ENCODE data around the gene MBIP.
"Not testable (repeated sequence)": the region's sequence is repeated elsewhere in the genome, so short reads cannot be mapped to it uniquely, and the experiment has no call there.

Gene MBIP, protein sequence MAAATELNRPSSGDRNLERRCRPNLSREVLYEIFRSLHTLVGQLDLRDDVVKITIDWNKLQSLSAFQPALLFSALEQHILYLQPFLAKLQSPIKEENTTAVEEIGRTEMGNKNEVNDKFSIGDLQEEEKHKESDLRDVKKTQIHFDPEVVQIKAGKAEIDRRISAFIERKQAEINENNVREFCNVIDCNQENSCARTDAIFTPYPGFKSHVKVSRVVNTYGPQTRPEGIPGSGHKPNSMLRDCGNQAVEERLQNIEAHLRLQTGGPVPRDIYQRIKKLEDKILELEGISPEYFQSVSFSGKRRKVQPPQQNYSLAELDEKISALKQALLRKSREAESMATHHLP

DNA sequence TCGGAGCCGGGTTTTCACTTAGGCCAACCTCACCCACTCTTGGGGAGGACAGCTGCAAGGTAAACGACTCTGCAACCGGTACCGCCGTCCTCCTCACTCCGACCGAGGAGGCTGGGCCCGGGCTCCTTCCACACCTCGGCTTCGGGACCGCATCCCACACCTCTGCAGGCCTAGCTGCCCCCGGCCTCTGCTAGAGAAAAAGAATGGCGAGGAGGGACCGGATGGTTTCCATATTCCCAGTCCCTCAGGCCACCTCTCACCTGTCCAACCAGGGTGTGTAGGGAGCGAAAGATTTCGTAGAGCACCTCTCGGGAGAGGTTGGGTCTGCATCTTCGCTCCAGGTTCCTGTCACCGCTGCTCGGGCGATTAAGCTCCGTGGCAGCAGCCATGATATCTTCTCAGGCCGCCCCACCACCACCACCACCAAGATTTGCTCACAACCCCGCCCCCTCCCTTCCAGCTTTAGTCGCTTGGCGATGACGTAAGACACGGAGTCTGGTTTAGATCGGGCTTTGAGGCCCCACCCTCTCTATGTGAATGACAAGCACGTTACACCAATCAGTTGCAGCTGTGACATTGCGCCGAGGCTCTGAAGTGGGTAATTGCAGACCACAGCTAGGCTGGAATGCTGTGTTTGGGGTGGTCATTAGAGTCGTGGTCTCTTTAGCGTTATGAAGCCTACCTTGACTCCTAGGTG is at the start of gene MBIP:
Gene MBIP (minus strand): TSS at position 438 of the 697 bp plus-strand sequence. CDS start 49 bp downstream, at position 389.
- intact Hi-C loops (cut with DNase I) = no loop called here
- DNase-seq = peak; percentile 83 to 96 (median 88)

DNA sequence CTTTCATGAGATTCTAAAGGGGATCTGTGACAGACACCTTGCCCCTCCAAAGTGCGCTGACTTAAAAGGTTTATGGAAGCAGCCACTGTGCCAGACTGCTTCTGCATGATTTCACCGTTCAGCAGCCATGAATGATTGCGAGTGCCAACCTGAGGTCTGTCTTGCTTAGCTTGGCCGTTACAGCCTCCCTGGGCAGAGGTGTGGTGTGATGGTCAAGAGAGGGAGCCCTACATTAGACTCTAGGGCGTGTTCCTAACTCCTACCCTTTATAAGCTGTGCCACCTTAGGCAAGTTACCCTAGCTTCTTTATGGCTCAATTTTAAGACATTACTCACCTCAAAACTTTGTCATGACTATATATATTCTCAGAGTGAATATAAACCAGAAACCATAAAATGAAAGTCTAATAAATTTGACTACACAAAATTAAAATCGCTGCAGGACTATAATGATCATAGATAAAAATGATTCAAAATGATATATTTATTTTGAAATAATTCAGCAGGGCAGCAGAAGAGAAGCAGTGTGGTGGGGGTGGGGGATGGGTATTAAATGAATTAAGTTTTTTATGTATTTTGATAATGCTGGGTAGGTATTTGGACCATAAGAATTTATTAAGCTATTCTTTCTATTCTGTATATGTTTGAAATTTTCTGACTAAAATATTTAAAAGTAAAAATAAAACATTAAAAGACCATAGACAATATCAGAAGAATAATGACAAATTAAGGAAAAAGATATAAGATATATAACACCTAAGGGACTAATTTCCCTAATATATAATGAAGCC is 47.7 kb upstream of the MBIP start:
- intact Hi-C loops (cut with DNase I) = no loop called here
- peak in 1 of 10 donors; percentile 39 for DNase-seq

DNA sequence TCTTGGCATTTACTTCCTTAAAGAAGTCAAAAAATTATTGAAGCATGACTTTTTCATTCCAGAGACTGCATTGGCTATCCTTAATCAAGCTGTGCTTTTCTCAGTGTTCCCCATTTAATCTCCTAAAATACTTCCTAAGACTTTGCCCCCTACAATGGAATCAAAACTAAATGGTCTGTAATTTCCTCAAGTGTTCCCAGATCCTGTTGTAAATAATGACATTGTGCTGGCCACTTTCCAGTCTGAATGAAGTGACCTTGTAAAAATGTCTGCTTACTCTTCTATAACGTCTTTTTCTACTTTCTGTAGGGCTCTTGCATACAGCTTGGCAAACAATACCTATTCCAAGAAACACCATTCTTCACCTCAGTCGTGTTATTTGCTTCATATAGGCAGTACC is 45.3 kb upstream of the MBIP start:
- no peak for DNase-seq
- intact Hi-C loops (cut with DNase I) = no loop called here

DNA sequence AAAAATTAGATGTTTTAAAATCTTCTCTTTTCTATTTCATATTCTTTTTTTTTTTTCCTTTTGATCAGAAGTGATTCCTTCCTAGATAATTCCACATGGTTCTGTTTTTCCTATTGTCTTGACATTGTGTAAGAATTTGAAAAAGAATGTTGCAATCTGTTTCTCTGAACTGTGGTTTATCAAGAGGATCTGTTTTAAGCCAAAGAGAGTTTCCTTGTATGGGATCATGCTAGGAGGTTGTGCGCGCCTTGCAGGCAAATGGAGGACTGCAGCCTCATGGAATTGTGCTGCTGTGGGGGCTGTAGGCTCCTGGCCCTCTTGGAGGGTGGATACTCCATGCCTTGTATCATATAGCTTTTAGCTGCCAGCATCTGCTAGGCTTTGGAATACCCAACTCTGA is 43.3 kb upstream of the MBIP start:
- DNase-seq = no peak
- intact Hi-C loops (cut with DNase I) = no loop called here

DNA sequence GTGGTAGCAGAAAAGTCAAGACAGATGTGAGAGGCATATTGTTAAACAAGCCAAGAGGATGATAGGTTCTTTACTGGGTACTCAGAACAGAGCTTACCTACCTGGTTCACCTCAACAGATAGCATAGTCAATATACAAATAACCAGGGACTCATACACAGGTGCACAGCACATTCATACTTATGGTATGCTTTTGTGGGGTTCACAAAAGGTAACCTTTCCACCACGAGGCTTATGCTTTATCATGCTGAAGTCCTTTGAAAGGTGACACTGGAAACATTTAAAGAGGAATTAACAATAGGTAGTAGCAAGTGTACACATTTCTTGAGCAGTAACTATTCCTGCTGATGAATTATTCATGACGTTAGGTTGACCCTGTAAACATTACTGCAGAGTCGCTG is 42.2 kb upstream of the MBIP start:
- intact Hi-C loops (cut with DNase I) = no loop called here

DNA sequence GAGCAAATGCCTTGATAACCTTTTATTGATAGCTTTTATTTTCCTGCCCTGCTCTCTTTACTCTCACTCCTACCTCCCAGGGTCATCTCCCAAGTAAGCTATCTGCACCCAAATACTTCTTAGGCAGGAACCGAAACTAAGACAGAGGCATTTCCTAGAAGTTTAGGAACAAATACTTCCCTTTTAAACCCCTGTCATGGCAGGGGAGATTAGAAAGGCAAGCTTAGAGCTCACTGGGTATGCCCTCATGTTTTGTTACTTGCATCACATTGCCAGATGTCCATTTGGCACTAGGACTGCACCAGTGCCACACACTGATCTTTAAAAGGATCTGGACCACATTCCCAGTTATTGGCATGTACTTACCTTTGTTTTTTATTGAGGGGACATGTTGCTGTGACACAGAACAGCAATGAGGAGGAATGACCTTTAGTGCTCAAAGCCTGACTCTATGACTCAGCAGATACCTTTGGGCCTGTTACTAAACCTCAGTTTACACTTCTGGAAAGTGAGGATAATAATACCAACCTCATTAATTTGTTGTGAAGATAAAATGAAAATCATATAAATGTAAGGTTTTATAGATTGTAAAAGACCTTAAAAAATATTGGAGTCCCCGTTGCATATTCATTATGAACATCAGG is 40.9 kb upstream of the MBIP start:
- DNase-seq = no peak
- intact Hi-C loops (cut with DNase I) = no loop called here

More for the DNA sequence above, 42.2 kb upstream of the MBIP start:
- no peak for DNase-seq

DNA sequence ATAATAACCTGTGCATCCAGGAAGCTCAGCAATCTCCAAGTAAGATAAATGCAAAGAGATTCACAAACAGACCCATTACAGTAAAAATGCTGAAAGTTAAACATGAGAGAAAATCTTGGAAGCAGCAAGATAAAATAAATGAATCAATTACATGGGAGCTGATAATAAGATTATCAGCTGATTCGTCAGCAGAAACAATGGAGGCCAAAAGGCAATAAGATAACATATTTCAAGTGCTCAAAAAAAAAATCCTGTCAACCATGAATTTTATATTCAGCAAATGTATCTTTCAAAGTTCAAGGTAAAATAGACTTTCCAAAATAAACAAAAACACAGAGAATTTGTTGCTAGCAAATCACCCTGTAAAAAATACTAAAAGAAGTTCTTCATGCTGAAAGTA is 36.4 kb upstream of the MBIP start:
- no peak for DNase-seq
- intact Hi-C loops (cut with DNase I) = no loop called here

DNA sequence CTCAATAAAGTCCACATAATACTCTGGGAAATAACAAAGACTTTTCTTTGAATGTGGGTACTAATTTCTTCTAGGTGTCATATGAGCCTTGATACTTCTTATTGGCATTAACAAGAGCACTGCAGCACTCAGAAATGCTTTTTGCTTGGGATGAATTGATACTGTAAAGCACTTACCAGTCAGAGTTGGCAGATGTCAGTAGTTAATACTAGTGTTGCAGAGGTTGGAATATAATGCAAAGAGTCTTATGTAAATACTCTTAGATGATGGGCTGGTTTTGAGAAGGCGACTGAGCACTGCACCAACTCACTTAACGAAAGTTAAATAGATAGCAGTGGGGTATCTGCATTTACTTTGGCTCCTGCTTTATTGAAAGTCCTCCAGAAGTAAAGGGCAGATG is 25.6 kb upstream of the MBIP start:
- intact Hi-C loops (cut with DNase I) = no loop called here
- no peak for DNase-seq

DNA sequence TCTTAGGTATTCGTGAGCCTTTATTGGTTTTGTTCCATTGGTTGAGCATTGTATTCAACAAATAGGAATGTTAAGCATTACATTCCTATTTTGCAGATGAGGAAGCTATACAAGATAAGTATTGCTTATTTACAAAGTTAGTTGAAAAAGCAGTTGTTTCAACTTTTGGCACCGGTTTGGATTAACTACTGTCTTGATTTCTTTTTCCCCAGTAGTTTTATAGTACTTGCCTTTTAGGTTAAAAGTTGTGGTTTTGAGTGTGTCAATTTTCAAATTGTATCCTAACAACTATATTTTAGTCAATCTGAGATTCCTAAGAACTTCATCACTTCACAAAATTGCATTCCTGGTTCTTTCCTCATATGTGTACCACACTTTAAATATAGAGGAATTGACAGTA is 23.8 kb upstream of the MBIP start:
- no peak for DNase-seq
- intact Hi-C loops (cut with DNase I) = no loop called here

DNA sequence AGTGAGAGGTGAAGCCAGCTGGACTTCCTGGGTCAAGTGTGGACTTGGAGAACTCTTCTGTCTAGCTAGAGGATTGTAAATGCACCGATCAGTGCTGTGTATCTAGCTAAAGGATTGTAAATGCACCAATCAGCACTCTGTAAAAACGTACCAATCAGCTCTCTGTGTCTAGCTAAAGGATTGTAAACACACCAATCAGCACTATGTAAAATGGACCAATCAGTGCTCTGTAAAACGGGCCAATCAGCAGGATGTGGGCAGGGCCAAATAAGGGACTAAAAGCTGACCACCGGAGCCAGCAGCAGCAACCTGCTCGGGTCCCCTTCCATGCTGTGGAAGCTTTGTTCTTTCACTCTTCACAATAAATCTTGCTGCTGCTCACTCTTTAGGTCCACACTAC is 21.4 kb upstream of the MBIP start:
- intact Hi-C loops (cut with DNase I); DNase-seq: not testable (repeated sequence)

DNA sequence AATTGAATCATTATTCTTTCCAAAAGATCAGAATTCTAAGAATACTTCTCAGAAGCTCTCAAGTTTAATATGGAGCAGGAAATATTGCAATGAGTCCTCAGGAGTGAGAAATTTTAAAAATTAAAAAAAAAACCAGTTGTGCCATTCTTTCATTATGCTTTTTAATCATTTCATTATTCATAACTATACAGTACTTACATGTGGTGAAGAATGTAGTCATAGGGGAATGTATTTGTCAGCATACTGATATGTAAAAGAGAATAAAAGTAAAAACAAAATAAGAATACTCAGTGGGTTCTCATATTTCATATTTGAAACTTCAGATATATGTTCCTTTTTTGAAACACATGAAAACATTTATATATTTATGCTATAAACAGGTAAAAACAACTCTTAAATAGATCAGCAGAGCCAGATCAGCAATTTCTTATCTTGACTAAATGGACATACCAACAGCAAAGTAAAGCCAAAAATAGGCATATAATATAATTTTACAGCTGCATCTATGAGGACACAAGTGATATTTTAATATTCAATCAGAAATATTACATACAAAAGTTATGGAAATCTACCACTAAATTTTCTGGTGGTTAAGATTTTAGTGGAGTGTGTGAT is 19.9 kb upstream of the MBIP start:
- no peak for DNase-seq
- intact Hi-C loops (cut with DNase I) = no loop called here

DNA sequence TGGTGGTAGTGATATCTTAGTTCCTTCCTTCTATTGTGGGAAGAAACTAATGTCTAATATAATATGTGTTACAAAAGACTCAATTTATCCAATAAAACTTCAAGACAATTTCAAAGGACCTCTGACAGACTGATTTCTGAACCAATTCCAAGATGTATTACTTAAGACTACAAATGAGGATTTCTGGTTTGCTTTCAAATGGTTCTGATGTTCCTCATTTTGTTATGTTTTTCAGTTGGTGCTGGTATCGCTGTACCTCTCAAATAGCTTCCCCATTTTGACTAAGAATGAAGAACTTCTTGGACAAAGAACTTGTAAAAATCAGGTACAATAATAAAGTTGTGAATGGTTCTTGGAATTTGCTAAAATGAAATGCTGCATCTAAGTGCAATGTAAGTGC is 19.4 kb upstream of the MBIP start:
- no peak for DNase-seq
- intact Hi-C loops (cut with DNase I) = no loop called here

DNA sequence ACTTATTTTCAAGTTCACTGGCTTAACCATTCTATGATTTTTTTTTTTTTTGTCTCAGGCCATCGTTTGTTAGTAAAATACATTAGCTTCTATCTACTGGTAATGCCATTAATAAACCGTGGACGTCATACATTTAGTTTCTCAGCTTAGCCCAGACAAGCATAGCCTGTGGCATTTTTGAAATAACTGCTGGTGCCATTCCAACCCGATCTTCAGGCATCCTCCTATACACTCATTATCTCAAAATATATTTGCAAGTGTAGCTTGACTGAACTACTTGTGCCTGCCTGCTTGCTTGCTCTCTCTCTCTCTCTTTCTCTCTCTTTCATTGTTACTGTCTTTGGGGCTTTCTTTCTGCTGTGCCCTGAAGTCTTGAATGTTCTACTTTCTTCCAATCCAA is 12.7 kb upstream of the MBIP start:
- DNase-seq = no peak

DNA sequence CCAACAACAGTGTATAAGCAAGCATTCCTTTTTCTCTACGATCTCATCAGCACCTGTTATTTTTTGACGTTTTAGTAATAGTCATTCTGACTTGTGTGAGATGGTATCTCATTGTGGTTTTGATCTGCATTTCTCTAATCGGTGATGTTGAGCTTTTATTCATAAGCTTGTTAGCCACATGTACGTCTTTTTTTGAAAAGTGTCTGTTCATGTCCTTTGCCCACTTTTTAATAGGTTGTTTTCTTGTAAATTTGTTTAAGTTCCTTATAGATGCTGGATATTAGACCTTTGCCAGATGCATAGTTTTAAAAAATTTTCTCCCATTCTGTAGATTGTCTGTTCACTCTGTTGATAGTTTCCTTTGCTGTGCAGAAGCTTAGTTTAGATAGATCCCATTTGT is 7.1 kb upstream of the MBIP start:
- intact Hi-C loops (cut with DNase I) = not testable (repeated sequence)

More for the DNA sequence above, 12.7 kb upstream of the MBIP start:
- intact Hi-C loops (cut with DNase I) = no loop called here

DNA sequence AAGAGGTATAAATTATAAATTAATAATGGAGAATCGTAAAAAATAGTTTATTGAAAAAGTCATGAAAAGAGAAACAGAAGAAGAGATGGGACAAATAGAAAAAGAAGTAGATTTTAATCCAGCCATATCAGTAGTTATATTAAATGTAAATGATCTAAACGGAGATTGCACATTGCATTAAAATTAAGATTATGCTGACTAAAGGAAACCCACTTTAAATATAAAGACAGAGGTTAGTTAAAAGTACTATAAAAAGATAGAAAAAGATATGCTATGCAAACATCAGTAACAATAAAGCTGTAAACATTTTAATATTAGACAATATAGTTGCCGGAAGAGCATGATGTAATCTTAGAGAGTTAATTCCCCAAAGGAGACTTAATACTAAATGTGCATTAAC is 5.4 kb upstream of the MBIP start:
- intact Hi-C loops (cut with DNase I) = no loop called here
- no peak for DNase-seq

More for the DNA sequence above, 7.1 kb upstream of the MBIP start:
- DNase-seq = not testable (repeated sequence)

DNA sequence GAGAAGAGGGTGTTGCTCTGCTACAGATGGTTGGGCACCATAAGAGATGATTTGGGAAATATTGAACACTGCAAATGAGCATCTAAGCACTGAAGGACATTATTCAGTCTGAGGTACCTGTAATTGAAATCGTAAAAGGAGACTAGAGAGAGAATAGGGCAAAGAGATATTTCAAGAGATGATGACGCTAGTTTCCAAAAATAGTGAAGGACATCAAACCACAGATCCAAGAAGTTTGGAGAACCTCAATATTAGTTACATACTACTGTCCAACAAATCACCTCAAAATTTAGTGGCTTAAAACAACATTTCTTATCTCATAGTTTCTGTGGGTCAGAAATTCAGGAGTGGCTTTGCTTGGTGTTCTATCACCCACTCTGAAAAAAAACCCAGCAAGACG is 4.5 kb upstream of the MBIP start:
- intact Hi-C loops (cut with DNase I) = no loop called here
- DNase-seq = no peak

DNA sequence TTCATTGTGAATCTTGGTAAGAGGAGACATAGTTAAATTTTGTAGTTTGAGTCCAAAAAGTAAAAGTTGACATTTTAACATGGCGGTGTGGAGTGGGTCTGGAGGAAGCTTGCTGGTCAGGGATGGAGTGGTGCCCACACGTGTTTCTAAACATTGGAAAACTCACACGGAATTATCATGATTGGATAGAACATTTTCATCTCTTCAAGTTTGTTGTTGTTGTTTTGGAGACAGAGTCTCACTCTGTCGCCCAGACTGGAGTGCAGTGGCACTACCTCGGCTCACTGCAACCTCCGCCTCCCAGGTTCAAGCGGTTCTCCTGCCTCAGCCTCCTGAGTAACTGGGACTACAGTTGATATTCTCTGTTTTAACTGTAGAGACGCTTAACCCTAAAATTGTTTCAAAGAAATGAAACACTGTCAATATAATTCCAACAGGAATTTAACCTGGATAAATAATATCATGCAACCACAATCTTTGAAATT is 502 bp upstream of the MBIP start:
- intact Hi-C loops (cut with DNase I) = no loop called here
- DNase-seq = peak in 1 of 10 donors; percentile 63

DNA sequence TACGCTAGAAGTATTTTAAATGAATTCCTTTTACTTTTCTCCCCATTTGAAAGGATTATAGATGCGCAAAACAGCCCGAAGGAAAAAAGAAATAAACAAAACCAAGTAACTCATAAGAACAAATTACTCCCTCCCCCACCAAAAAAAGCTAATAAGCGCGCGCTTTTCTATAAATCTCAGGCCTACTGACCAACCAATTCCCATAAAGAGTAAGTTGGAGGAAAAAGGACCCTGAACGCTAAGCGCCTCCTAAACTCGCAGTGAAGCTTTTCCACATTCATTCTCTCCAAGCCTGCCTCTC is 588 bp downstream of the MBIP start:
- no peak for DNase-seq
- intact Hi-C loops (cut with DNase I) = no loop called here

DNA sequence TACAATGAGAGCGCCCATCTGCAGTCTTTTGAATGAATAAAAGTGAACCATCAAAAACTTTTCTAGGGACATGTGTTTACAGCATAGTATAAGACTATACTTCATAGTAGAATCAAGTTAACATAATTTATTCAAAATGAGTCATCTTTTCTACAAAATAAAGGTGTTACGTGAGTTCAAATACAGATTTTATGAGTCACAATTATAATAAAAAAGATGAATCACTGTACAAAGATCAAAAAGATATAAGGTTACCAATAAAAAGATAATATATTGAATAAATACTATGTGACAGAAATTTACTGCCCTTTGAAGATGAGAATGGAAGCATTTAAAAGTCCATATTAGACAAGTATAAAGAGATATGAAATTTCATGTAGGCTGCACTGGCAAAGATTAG is 2.8 kb downstream of the MBIP start:
- DNase-seq = no peak
- intact Hi-C loops (cut with DNase I) = no loop called here

DNA sequence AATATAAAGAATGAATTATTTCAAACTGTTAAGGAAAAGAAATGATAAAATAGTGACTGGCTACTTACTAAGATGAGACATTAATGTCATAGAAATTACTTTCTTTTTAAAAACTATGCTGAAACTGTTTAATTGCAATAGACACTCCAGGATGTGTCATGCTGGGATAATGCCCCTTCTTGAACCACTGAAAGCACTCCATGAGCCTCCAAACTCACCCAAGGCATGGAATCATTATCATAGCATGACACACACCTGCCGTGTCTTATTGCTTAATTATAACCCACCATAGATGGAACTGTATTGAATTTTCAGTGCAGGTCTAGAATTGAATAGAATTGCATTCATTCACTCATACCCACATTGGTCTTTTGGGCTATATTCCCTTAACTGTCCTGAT is 4.3 kb downstream of the MBIP start:
- no peak for DNase-seq
- intact Hi-C loops (cut with DNase I) = no loop called here
